HG02610 (cell line): ENCODE data around the gene PEX19.
"Not testable (repeated sequence)": the region's sequence is repeated elsewhere in the genome, so short reads cannot be mapped to it uniquely, and the experiment has no call there.

Source experiments
- ATAC-seq: cut with Tn5 transposase; IDR thresholded peaks from one replicate; pipeline ENCODE4 v1.9.1; 2021; ENCODE audit warnings: mild to moderate bottlenecking, moderate library complexity; ENCODE audit not compliant: unreplicated experiment

The PEX19 gene, protein sequence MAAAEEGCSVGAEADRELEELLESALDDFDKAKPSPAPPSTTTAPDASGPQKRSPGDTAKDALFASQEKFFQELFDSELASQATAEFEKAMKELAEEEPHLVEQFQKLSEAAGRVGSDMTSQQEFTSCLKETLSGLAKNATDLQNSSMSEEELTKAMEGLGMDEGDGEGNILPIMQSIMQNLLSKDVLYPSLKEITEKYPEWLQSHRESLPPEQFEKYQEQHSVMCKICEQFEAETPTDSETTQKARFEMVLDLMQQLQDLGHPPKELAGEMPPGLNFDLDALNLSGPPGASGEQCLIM

DNA sequence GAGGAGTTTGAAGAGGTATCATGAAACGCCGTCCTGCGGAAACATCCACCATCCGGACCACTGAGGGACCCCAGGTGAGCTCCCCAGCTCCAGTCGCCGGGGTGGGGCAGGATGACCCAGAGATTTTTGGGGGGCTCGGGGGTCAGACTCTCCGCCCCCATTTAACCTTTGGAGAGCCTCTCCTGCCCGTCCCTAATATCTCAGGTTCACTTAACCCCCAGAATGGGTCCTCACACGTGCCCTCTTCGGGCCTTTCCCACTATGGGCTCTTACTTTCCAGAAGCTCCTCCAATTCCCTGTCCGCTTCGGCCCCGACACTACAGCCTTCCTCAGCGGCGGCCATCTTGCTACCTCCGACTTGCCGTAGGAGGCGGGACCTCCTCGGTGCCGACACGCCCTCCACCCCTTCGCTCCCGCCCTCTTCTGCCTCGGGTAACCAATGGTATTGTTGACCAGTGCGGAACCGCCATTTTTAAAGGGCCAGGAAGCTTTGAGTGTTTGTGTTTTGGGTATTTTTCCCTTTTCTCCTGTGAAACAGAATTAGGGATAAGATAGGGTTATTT, at the start of gene PEX19:
Gene PEX19, minus strand, starts transcription at position 352 of the 563 bp plus-strand sequence. Its CDS starts 9 bp downstream, at position 343.
- peak; percentile 98 for ATAC-seq

DNA sequence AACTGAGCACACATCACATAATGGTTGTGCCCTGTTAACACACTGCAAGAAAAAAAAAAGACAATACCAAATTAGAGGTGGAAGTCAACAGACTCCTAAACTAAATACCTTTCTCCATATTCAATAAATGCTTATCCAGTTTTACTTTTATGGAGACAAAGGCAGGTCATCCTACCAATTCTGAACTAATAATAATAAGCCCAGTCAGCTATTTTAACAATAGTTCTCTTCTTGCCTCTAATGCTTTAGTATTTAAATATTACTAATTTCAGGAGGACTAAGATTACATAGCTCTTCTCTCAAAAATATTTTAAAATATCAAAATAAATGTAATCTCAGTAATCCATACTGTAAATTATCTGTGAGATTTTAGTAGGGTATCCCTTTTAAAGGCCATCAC, 47.6 kb upstream of the PEX19 start:
- no peak for ATAC-seq

DNA sequence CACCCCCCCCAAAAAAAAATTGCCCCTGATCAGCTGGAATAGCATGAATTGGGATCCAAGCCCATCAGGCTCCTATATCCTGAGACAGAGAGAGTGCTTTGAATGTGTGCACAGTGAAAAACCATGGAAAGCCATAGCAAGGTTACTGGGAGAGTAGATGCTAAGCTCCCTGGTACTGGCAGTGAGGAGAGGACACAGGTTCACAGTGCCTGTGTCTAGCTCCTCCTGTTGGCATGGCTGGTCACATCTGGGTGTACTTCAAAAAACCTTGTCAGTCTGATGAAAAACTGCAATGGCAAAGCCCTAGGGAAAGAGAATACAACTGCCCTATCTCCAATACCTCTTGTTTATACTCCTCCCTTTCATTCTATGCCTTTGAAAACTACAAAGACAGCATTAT, 45.2 kb upstream of the PEX19 start:
- ATAC-seq = no peak

DNA sequence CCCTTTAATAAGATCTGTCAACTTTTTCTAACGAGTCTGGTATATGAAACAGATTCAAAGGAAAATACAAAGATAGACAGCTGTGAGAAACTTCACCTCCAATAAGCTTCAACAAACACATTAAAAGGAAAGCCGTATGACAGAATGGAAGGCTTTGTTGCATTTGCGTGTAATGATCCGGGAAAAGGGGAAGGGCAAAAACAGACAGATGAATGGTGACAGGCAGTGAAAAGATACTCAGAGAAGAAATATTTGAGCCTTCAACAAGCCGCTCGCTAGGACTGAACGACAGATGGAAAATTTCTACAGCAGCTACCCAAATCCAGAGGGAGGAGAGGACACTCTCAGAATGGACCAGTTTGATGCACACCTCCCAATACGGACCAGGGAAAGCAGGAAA, 43.3 kb upstream of the PEX19 start:
- no peak for ATAC-seq

DNA sequence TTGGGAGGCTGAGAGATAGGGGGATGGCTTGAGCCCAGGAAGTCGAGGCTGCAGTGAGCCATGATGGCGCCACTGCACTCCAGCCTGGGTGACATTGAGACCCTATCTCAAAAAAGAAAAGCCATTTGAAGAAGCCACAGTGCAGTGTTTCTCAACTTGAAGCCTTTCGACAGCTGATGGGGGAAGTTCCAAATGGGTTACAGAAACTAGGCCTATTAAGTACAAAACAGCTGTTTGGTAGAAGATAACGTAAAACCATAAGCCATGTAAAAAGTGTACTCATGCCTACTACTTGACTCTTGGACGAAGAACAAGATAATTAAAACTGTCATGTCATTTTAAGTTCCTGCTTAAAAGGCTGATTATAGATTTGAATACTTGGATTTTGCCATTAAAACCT, 41.5 kb upstream of the PEX19 start:
- ATAC-seq = no peak

DNA sequence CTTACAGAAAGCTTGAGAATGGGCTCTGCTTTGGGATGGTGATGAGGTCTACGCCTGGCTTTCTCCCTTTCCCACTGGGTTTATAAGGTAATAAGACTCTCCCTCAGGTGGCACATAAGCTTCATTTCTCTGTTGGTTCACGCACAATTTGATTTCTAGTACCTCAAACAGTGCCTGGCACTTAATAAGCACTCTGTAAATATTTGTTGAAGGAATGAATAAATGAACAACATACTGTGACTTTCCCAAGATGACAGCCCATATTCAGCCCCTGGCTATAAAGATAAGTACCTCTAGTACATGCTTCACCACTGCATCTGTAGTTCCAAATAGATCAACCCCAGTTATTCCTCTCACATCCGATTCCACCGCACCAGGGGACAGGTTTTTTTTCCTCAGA, 40.3 kb upstream of the PEX19 start:
- ATAC-seq = no peak

DNA sequence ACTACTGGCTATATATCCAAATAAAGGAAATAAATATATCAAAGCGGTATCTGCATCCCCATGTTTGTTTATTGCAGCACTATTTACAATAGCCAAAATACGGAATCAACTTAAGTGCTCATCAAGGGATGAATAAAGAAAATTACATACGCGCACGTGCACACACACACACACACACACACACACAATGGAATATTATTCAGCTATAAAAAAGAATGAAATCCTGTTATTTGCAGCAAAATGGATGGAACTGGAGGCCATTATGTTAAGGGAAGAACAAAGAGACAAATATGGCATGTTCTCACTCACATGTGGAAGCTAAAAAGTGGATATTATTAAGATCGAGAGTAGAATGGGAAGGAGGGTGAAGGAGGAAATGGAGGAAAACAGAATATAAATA, 37.9 kb upstream of the PEX19 start:
- ATAC-seq = no peak

DNA sequence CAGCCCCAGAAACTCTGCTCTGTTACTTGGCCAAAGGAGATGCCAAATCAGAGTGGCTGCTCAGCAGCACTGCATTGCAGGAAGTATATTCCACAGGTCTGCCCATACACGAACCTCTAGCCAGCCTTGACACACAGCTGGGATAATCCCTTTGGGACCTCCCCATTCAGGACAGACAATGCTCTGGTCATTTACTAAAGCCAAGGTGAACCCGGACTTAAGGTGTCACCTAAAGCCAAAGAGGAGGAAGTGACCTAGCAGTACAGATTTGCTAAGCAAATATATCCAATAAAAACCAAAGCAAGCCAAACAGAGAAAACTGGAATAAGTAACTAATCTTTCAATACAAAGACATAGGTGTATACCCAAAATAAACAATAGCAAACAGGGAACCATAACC, 30.4 kb upstream of the PEX19 start:
- no peak for ATAC-seq

DNA sequence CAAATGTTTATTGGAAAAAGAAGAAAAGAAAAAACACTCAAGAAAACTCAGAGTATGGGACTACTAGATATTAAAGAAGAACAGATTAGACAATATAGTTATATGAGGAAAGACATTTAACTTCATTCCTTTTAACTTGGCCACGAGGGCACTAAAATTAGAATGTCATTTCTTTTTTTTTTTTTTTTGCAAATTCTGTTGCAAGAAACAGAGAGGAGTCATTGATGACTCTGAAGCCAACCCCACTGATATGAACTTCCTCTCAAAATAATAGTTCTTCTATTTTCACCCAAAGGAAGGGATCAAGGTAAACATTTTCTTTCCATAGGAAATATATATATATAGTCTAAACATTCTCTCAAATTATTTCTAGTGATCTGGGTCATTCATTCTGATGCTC, 24.6 kb upstream of the PEX19 start:
- ATAC-seq = no peak

DNA sequence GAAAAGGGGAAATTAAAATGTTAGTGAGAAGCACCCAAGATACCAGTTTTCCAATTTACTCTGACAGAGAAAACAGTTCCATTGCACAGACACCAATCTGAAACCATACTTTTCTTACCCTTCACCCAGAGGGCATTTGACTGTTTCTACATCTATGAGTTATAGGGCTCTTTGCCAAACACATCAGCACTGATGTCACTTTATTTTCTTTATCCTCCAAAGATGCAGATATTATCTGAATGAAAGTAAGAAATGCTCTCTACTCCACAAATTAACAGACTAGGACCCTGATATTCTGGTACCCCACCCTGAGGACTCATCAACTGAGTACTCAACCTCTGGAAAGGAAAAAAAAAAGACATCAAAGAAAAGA, 24.2 kb upstream of the PEX19 start:
- ATAC-seq = no peak

DNA sequence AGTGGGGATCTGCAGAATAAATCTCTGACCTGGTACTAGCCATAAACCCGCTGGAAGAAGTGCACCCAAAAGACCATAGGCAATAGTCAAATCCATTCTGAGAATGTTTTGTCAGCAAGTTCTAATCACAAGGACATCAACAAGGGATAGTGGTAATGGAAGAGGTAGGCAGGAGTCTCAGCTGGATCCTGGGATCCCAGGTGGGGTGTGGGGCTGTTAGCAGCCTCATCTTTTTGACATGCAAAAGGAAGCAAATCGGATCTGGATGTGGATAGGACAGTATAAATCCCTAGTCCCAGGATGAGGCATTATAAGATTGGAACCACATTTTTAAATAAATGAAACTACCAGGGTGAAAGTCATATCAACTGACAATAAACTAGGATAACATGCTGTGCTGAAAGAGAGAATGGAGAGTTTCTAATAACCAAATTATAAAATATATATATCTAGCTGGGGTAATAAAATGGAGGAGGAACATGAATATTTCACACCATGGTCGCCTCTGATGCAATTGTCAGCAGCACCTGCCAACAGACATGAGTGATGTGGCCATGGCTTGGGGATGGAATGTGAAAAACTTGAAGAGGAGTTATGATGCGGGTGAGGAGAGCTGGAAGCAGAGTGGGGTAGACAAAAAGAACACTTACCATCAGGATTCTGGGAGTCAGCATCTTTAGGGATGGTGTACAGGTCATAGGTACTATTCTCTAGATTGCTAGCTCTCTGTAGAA, 23.7 kb upstream of the PEX19 start:
- no peak for ATAC-seq

DNA sequence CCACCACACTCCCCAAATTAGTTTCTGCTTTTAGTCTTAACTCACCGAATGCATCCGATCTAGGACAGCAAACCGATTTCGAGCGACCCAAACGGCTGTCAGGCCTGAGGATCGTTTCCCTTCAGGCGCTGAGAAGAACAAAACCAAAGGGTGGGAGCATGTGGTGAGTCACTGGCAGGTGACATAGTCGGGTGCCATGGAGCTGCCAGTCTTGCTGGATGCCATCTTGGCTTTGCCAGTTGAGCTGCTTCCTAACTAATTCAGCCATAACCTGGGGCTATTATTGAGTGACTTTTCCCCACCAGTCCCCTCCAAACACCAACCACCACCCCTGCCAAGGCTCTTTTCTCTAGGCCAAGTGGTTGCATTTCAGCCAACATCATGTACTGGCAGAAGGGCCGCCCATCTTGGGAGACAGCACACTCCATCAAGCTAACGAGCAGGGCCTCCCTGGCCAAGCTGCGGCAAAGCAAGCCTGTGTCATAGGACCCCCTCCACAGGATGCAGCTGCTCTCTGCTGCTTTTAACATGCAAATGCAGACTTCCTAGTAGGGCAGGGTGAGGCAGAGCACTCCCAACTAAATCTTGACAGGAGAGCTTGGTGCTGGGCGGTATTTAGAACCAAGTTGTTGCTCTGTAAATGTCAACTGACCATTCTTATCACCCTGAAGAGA, 22.3 kb upstream of the PEX19 start:
- no peak for ATAC-seq

DNA sequence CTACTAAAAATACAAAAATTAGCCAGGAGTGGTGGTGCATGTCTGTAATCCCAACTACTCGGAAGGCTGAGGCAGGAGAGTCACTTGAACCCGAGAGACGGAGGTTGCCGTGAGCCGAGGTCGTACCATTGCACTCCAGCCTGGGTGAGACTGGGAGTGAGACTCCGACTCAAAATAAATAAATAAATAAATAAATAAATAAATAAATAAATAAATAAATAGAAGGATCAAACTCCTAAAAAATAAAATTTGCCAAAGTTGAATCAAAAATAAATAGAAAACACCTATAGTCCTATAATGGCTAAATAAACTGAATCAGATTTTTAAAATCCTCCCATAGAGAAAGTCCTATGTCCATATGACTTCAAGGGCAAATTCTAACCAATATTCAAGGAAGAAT, 15.2 kb upstream of the PEX19 start:
- no peak for ATAC-seq

DNA sequence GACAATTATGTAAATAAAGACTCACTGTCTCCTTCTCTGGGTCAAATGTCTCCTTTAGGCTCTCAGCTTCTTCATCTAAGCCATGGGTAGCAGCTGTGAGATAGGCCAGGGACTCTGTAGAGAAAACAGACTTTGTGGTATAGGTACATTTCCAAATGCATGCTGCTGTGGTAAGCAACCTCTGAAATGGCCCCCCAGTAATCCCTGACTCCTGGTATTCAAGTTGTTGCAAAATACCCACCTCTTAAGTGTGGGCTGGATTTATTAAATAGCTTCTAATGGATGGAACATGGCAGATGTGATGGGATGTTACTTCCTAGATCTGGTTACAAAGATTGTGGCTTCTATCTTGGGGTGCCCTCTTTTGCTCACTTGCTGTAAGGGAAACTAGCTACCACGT, 11.1 kb upstream of the PEX19 start:
- no peak for ATAC-seq

DNA sequence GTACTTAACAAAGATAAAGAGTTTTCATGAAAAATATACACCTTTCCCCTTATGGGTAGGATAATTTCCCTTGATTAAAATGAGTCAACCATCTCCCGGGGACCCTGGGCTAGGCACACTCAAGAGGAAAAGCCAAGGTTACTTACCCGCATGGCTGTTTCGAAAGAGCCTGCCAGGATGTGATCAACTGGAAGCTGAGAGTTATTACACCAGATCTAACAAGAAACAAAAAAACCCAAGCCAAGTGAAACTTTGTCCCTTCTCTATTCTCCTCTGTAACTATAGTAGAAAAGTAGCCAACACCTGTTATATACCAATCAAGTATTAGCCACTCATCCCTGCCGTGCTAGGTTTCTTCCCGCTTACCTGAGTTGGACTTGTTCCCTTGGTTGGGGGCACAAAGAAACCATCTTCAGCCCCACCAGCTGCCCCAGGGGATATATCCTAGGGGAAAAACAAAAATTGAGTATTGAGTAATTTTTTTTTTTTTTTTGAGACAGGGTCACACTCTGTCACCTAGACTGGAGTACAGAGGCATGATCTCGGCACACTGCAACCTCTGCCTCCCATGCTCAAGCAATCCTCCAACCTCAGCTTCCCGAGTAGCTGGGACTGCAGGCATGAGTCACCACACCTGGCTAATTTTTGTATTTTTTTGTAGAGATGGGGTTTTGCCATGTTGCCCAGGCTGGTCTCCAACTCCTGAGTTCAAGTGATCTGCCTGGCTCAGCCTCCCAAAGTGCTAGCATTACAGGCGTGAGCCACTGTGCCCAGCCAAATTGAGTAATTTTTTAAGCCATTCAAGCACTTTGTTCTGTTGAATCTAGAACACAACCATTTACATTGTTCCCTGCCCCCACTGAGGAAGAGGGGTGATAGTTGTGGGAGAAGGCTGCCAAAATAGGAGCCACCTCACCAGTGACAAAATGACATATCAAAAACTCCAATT, 8.4 kb upstream of the PEX19 start:
- no peak for ATAC-seq

DNA sequence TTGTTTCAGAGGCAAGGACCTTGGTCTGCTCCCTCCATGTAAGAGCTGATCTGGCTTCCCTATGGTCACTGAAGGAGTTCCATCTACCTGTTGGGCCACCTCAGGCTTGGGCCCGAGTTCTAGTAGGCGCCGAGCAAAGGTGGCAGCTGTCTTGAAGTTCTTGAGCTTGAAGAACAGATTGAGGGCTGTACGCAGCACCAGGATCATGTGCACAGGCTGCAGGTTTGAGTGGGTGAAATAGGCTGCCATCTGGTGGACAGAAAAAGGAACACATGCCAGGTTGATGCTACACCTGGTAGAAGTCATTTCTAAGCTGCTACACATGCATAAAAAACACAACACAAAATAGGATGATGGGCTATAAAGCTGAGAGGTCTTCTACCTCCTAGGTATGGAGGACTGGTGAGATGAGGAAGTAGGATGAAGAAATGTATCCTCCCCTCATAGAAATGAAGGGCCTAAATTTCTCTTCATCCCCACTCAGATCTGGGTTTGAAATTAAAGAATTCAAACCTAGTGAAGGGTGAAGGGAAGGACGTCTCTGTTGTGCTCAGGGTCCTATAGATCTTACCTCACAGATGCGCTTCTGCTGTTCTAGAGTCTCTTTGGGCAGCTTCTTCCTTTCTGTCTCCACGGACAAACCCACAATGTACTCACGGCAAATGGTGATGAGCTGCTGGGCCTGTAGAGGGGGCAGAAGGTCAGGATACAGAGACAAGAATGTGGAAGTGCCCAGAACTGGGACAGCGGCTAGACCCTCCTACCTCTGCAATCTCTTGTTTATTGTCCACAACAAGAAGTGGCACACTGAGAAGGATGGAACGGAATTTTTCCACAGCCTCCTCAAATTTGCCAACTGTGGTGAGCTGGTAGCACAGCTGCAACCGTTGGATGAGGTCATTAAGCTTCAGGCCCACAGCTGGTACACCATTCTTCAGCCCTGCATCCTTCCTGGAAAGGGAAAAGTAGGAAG, 6.6 kb upstream of the PEX19 start:
- peak; percentile 67 for ATAC-seq

DNA sequence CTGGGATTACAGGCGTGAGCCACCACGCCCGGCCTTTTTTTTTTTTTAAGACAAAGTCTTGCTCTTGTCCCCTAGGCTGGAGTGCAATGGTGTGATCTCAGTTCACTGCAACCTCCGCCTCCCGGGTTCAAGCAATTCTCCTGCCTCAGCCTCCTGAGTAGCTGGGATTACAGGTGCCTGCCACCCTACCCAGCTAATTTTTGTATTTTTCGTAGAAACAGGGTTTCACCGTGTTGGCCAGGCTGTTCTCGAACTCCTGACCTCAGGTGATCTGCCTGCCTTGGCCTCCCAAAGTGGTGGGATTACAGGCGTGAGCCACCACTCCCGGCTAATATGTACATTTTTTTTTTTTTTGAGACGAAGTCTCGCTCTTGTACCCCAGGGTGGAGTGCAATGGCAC, 2.8 kb upstream of the PEX19 start:
- not testable (repeated sequence) for ATAC-seq

DNA sequence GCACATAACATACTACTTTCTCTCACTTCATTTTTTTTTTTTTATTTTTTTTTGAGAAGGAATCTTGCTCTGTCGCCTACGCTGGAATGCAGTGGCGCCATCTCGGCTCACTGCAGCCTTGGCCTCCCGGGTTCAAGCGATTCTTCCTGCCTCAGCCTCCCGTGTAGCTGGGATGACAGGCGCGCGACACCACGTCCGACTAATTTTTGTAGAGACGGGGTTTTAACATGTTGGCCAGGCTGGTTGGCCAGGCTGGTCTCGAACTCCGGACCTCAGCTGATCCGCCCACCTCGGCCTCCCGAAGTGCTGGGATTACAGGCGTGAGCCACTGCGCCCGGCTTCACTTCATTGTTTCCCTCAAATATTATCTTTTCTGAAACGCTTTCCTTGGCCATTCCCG, 573 bp upstream of the PEX19 start:
- ATAC-seq = no peak

DNA sequence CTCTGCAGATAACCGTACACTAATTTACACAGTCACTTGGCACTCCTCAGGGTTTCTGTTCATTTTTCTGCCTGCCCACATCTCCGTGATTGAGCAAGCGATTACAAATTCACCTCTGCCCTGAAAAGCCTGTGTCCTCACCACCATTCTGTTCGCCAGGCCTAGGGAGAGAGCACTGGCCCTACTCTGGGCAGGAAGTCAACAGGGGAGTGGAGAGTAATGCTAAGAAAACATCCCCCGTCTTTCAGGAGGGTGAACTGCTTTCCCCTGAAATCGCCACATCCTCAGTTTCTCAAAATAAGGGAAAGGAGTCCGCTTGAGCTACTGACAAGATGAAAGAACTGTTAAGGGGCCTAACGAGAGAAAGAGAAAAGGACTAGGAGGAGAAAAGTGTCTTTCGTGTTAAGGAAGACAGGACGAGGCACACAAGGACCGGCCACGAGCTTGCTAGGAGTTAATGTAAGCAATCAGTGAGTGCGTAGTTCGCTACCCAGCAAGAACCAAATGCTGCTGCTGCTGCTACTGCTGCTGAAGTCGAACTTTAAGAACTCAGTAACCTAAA, 632 bp downstream of the PEX19 start:
- no peak for ATAC-seq
